Activated CD4-positive, alpha-beta T cell treated with anti-CD3 and anti-CD28 coated beads, Interleukin-2, amount 10 ng/mL, durations not matched to agents 7 days and 5 days (primary cell): ENCODE measurements around the gene NKX1-2. TPM values are rescaled to one million over a fixed set of nuclear protein-coding genes. Genes with fewer than 3 reads are reported as not detected.
A peak's percentile ranks its signal among the peaks of the same experiment; 100 is the strongest.

Experiments used
- CTCF ChIA-PET: fragments of 350-600 bp; sonication (Branson Sonifier 250); formaldehyde crosslinking; loops from one replicate; lab custom pipeline; 2021; ENCODE audit warnings: antibody characterized with exemption; lab: Charles Lee
- POLR2A ChIA-PET: fragments of 350-600 bp; sonication (Branson Sonifier 250); formaldehyde crosslinking; loops from one replicate; lab custom pipeline; 2021; ENCODE audit warnings: antibody characterized with exemption; lab: Charles Lee
- DNase-seq: peaks from one replicate; pipeline ENCODE4 v3.0.0-alpha.2; 2020
- H3K27ac Mint-ChIP-seq: one replicate; pipeline ENCODE4 v1.8.0; 2021; ENCODE audit warnings: mild to moderate bottlenecking, moderate library complexity, mixed read lengths
- H3K27me3 Mint-ChIP-seq: one replicate; pipeline ENCODE4 v1.8.0; 2021; ENCODE audit warnings: mixed read lengths
- H3K36me3 Mint-ChIP-seq: one replicate; pipeline ENCODE4 v1.8.0; 2021; ENCODE audit warnings: low read depth, mixed read lengths
- H3K4me1 Mint-ChIP-seq: one replicate; pipeline ENCODE4 v1.8.0; 2021; ENCODE audit warnings: mixed read lengths
- H3K4me3 Mint-ChIP-seq: one replicate; pipeline ENCODE4 v1.8.0; 2021; ENCODE audit warnings: mild to moderate bottlenecking, moderate library complexity, mixed read lengths
- H3K9me3 Mint-ChIP-seq: one replicate; pipeline ENCODE4 v1.8.0; 2021; ENCODE audit warnings: mixed read lengths
- total RNA-seq, 2 experiments: library from RNA; stranded (reverse); gene quantifications; one replicate each; pipeline ENCODE4 v1.2.3, GENCODE V29; 2021

The NKX1-2 gene
- total RNA-seq, 2 experiments from 2014 or later: not detected

DNA sequence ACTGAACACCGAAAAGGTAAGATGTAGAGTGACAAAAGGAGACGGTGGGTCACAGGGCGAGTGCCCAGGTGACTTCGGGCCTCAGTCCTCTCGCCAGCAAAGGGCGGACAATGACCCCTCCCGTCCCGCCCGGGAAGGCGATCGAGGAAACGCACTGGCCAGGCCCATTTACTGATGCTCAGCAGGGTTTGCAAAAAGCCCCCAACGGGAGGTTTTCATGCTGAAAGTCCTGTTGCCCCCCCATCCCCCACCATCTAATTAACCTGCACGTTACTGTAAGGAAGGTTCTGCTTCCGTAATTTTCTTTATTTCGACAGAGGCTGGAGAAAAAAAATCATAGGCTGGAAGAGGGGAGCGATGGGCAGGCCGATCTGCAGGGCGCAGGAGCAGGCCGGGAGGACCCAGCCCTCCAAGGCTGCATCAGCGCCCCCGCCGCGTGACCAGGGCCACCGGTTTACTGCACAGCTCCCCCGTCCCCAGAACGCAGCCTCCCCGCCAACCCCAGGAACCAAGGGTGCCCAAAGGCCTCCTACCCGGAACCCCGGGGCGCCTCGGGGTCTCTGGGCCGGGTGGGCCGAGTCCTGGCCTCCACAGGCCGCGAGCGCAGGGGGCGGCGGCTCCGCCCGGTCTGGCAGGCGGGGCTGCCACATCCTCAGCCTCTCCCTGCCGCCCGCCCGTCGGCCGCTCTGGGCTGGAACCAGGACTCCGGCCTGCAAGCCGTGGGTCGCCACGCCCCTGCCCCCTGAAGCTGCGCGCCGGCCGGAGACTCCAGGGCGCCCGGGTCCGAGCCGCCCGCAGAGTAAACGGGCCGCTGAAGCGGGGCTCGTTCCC is 31.7 kb downstream of the NKX1-2 start:
- Mint-ChIP-seq H3K4me1 (peaks cover 15% of the 10 kb centered on the region), H3K27me3 (peaks cover 4% of the 10 kb centered on the region), H3K9me3 (no peaks in the 10 kb centered on the region), H3K27ac (peak overlapping the region; percentile 60), H3K36me3 (no peaks in the 10 kb centered on the region), H3K4me3 (peak overlapping the region; percentile 75)
- ChIA-PET POLR2A (no interaction called here), CTCF (interaction anchor here (1.2 to 4.4 kb wide), 3 partner anchors 10 to 15 kb away, joined by 5 to 20 read pairs (median 6); no protein-coding TSS in a partner anchor)
- peak; percentile 47 for DNase-seq

DNA sequence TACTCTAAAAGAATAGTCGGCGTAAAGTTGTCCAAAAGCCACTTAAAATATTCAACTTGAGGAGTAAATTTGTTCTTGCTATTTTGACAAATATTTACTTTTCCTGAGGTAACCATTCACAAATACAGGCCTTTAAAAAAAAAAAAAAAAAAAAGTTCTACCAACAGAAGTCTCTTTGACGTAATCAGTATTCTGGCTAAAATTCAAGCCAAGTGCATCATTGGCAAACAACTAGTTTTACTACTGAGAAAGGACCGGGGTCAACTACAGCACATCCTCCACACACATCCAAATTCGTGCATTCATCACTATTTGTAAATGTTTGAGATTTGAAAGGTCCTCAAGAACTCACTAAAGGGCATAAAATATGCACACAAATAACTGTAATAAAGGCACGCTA is 33.1 kb downstream of the NKX1-2 start:
- peak overlapping the region; percentile 19 for H3K4me3 Mint-ChIP-seq
- H3K9me3 Mint-ChIP-seq: no peaks in the 10 kb centered on the region
- H3K27ac Mint-ChIP-seq: no peak overlapping the region
- DNase-seq: no peak
- H3K27me3 Mint-ChIP-seq: no peaks in the 10 kb centered on the region
- H3K36me3 Mint-ChIP-seq: no peaks in the 10 kb centered on the region
- POLR2A ChIA-PET: no interaction called here
- peaks cover 15% of the 10 kb centered on the region for H3K4me1 Mint-ChIP-seq
- CTCF ChIA-PET: interaction anchor here (4.4 kb wide), 1 partner anchor 12 kb away, joined by 20 read pairs; no protein-coding TSS in a partner anchor

DNA sequence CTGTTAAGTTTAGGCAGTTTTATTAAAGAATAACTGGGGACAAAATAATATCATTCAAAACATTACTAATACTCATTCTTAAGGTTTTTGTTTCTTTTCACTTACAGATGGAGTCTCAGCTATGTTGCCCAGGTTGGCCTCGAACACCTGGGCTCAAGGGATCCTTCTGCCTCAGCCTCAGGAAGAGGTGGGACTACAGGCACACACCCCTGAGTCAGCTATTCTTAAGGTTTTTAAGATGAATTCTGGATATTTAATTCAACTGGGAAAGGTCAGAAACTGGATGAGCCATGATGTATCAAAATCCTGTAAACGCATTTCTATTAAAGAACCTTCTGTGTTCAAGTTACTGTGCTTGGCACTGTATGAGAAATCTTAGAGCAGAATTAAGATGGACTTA is 34.6 kb downstream of the NKX1-2 start:
- H3K4me3 Mint-ChIP-seq: no peak overlapping the region
- POLR2A ChIA-PET: no interaction called here
- no peak overlapping the region for H3K27ac Mint-ChIP-seq
- peaks cover 4% of the 10 kb centered on the region for H3K36me3 Mint-ChIP-seq
- no peaks in the 10 kb centered on the region for H3K27me3 Mint-ChIP-seq
- no peak for DNase-seq
- peaks cover 15% of the 10 kb centered on the region for H3K4me1 Mint-ChIP-seq
- no peaks in the 10 kb centered on the region for H3K9me3 Mint-ChIP-seq
- CTCF ChIA-PET: interaction anchor here (0.7 to 2.0 kb wide), 3 partner anchors 11 to 158 kb away, joined by 3 to 7 read pairs (median 4); no protein-coding TSS in a partner anchor

DNA sequence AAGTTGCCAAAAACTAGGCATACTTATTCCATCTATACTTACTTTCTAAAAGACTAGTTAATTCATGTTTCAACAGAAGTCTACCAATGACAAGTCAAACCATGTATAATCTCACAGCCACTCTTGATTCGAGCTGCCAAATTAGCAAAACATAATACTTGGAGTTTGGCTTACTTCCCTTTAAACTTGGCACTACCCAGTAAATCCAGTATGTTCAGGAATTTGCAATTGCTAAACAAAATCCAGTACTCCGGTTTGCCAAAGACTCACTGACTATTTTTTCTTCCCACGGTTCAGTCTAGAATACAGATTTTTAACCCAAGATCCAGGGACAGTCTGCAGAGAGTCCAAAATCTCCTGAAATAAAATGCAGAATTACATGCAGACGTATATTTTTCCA is 35.8 kb downstream of the NKX1-2 start:
- ChIA-PET CTCF (interaction anchor here (0.9 to 2.0 kb wide), 2 partner anchors 10 to 25 kb away, joined by 5 to 7 read pairs; no protein-coding TSS in a partner anchor), POLR2A (no interaction called here)
- H3K27ac Mint-ChIP-seq: no peak overlapping the region
- peaks cover 10% of the 10 kb centered on the region for H3K4me1 Mint-ChIP-seq
- H3K4me3 Mint-ChIP-seq: no peak overlapping the region
- H3K9me3 Mint-ChIP-seq: no peaks in the 10 kb centered on the region
- no peak for DNase-seq
- no peaks in the 10 kb centered on the region for H3K27me3 Mint-ChIP-seq
- H3K36me3 Mint-ChIP-seq: peaks cover 4% of the 10 kb centered on the region

DNA sequence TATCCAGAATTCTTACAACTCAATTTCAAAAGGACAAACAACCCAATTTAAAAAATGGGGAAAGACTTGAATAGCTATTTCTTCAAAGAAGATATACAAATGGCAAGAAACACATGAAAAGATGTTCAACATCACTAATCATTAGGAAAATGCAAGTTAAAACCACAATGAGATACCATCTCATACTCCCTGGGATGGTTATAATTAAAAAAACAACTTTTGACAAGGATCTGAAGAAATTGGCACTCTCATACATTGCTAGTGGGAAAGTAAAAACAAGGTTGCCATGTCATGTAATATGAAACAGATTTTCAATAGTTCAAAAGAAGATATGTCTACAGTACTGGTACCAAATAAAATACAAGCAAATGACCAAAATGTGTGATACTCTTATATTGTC is 40.1 kb downstream of the NKX1-2 start:
- CTCF ChIA-PET: no interaction called here
- Mint-ChIP-seq H3K9me3 (no peaks in the 10 kb centered on the region), H3K27me3 (no peaks in the 10 kb centered on the region), H3K4me3 (no peak overlapping the region), H3K4me1 (no peaks in the 10 kb centered on the region), H3K27ac (no peak overlapping the region), H3K36me3 (peaks cover 8% of the 10 kb centered on the region)
- POLR2A ChIA-PET: no interaction called here
- no peak for DNase-seq

DNA sequence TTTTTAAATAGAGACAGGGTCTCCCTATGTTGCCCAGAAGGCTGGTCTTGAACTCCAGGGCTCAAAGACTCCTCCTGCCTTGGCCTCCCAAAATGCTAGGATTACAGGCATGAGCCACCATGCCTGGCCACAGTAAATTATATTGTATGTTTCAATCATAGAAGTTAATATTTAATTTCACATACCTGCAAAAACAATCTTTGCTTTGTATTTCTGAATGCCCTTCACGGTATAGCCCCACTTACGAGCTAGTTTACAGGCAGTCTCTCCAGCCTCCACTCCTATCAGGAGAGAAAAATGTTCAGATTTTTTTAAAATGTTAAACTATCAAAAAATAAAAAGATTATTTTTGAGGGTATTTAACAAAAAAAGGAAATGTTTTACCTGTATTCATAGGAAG is 41.5 kb downstream of the NKX1-2 start:
- H3K36me3 Mint-ChIP-seq: peaks cover 12% of the 10 kb centered on the region

DNA sequence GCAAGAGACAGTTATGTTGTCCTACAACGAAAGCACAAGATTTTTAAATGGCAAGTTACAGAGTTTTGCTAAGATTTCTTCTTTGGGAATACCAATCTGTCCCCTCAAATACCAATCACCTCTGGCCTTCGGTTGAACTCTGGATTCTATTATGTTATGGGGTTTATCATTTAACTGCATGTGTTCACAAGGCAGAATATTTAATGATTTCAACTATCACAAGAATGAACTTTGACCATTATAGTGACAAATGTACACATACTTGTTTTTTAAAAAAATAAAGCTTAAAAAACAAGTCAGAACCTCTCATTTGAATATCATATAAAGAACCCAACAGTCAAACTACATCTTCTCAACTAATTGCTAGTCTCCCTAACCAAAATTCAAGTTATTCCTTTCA is 42.4 kb downstream of the NKX1-2 start:
- CTCF ChIA-PET: interaction anchor here (1.1 to 1.9 kb wide), 2 partner anchors 21 to 413 kb away, joined by 3 to 5 read pairs; no protein-coding TSS in a partner anchor
- Mint-ChIP-seq H3K4me3 (no peak overlapping the region), H3K27me3 (no peaks in the 10 kb centered on the region), H3K9me3 (no peaks in the 10 kb centered on the region), H3K27ac (peak overlapping the region; percentile 20), H3K4me1 (peaks cover 12% of the 10 kb centered on the region), H3K36me3 (peaks cover 20% of the 10 kb centered on the region)
- POLR2A ChIA-PET: no interaction called here
- no peak for DNase-seq

More for the DNA sequence above, 41.5 kb downstream of the NKX1-2 start:
- Mint-ChIP-seq H3K4me3 (no peak overlapping the region), H3K27ac (no peak overlapping the region), H3K27me3 (no peaks in the 10 kb centered on the region), H3K4me1 (peaks cover 6% of the 10 kb centered on the region), H3K9me3 (no peaks in the 10 kb centered on the region)
- CTCF ChIA-PET: interaction anchor here (1.1 kb wide), 1 partner anchor 414 kb away, joined by 3 read pairs; no protein-coding TSS in a partner anchor
- POLR2A ChIA-PET: no interaction called here
- DNase-seq: no peak

DNA sequence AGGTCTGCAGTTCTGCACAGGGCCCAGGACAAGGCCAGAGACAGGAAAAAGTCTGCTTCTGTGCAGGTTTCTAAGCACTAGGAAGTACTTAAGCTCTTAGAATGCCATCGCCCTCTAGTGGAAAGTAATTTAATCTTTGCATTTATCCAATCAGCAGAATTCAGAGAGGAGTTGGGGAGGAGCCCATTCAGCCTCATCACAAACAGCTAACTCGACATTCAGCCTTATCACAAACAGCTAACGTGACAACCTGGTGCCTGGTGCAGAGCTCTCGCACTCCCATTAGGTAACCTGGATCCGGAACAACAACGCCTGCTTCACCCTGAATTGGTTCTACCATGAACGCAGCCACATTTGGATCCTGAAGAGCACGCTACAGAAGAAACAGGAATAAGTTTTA is 46.3 kb downstream of the NKX1-2 start:
- peak; percentile 59 for DNase-seq
- CTCF ChIA-PET: interaction anchor here (0.7 to 2.8 kb wide), 12 partner anchors 9 to 409 kb away, joined by 3 to 23 read pairs (median 4); partner anchors contain the start of gene OAT
- Mint-ChIP-seq H3K27ac (peak overlapping the region; percentile 82), H3K4me3 (no peak overlapping the region), H3K27me3 (no peaks in the 10 kb centered on the region), H3K4me1 (peaks cover 12% of the 10 kb centered on the region), H3K9me3 (no peaks in the 10 kb centered on the region), H3K36me3 (peaks cover 28% of the 10 kb centered on the region)
- POLR2A ChIA-PET: interaction anchor here (0.6 kb wide), 1 partner anchor 589 kb away, joined by 3 read pairs; no protein-coding TSS in a partner anchor

DNA sequence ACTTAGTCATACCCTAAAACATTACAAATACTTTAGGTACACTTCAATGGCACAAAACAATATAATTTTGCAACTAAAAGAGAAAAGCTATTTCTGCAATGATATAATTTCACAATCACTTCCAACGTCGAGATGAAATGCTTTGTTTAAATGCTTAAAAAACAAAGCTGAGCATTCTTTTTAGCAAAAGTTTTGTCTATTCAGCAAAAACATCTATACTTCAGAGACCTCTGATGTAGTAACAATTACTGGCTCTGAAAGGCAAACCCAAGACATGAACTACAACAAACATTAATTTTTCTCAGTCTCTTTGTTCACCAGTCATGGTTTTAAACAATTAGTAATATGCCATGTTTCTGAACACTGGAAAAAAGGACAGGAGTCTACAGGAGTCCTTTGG is 47.6 kb downstream of the NKX1-2 start:
- ChIA-PET CTCF (interaction anchor here (1.0 kb wide), 1 partner anchor 13 kb away, joined by 5 read pairs; no protein-coding TSS in a partner anchor), POLR2A (no interaction called here)
- Mint-ChIP-seq H3K9me3 (no peaks in the 10 kb centered on the region), H3K36me3 (peaks cover 24% of the 10 kb centered on the region), H3K4me3 (no peak overlapping the region), H3K27ac (no peak overlapping the region), H3K27me3 (no peaks in the 10 kb centered on the region), H3K4me1 (peaks cover 12% of the 10 kb centered on the region)
- DNase-seq: no peak

DNA sequence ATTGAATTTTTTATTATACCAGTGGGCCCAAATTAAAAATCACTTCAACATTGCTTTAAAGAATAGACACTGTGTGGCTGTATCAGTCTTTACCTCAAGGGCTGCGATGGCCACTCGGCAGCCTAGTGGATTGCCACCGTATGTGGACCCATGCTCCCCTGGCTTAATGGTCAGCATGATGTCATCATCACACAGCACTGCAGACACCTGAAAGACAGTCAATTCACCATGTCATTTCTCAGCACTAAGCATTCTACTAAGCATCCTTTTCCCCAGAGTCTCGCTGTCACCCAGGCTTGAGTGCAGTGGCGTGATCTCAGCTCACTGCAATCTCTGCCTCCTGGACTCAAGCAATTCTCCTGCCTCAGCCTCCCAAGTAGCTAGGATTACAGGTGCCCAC is 48.2 kb downstream of the NKX1-2 start:
- Mint-ChIP-seq H3K9me3 (no peaks in the 10 kb centered on the region), H3K4me3 (no peak overlapping the region), H3K36me3 (peaks cover 24% of the 10 kb centered on the region), H3K27me3 (no peaks in the 10 kb centered on the region), H3K4me1 (peaks cover 12% of the 10 kb centered on the region), H3K27ac (peak overlapping the region; percentile 41)
- POLR2A ChIA-PET: no interaction called here
- no peak for DNase-seq
- CTCF ChIA-PET: interaction anchor here (1.0 kb wide), 1 partner anchor 12 kb away, joined by 5 read pairs; no protein-coding TSS in a partner anchor

Other genes starting within 250 kb of the NKX1-2 start
- 10 to 100 TPM; 30.2 to 35.4 TPM for gene OAT, start 31.1 kb downstream of the NKX1-2 start, total RNA-seq
- gene LHPP, start 11.8 kb upstream of the NKX1-2 start, total RNA-seq: 10 to 100 TPM; 24.2 to 28.0 TPM